GM12865 (cell line): ENCODE results near the gene ZFYVE26.
A peak's percentile ranks its signal among the peaks of the same experiment; 100 is the strongest.

ENCODE experiments used
- DNase-seq: peaks from one replicate; pipeline ENCODE4 v3.0.0; 2010; ENCODE audit warnings: low read depth
- H3K4me3 ChIP-seq: 2 replicates; pipeline ENCODE4 v1.5.1; 2011; ENCODE audit warnings: mild to moderate bottlenecking, low read depth, low read length, control low read depth
- TF ChIP-seq, protein P1 (sequence below): IDR thresholded peaks from 2 replicates; pipeline ENCODE4 v1.5.1; 2011; ENCODE audit warnings: low read length, control low read depth, low read depth, inconsistent platforms; ENCODE audit not compliant: insufficient read depth; ENCODE audit errors: missing control alignments

Gene ZFYVE26

DNA sequence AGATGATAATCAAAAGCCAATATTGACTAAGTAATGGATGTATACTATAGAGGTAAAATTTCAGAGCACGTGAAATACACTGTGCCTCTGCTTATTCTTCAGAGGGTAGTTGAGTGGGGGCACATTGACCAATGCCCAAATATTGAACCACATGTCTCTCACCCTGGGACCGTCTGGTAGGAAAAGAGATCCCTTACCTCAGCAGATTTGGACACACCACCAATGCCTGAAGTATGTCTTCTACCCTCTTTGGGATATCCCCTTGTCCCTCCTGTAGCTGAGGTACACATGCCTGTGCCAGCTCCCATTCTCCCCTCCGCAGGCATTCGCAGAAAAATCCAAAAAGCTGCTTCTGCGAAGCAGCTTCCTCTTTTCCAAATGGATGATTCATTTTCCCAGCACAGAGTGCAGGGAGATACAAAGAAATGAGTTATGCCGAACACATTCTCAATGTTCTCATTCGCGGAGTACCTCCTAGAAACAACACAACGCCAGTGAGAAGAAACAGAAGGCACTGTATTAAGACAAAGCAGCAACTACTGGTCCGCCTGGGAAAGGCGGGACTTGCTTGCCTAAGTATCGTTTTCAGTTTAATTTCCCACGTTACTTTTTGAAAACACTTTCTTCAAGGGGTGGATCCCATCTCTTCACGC lies 691 bp downstream of the ZFYVE26 start:
- TF ChIP-seq, protein P1, sequence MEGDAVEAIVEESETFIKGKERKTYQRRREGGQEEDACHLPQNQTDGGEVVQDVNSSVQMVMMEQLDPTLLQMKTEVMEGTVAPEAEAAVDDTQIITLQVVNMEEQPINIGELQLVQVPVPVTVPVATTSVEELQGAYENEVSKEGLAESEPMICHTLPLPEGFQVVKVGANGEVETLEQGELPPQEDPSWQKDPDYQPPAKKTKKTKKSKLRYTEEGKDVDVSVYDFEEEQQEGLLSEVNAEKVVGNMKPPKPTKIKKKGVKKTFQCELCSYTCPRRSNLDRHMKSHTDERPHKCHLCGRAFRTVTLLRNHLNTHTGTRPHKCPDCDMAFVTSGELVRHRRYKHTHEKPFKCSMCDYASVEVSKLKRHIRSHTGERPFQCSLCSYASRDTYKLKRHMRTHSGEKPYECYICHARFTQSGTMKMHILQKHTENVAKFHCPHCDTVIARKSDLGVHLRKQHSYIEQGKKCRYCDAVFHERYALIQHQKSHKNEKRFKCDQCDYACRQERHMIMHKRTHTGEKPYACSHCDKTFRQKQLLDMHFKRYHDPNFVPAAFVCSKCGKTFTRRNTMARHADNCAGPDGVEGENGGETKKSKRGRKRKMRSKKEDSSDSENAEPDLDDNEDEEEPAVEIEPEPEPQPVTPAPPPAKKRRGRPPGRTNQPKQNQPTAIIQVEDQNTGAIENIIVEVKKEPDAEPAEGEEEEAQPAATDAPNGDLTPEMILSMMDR: no peak
- peak; percentile 44 for DNase-seq
- peak overlapping the region; percentile 82 for H3K4me3 ChIP-seq

DNA sequence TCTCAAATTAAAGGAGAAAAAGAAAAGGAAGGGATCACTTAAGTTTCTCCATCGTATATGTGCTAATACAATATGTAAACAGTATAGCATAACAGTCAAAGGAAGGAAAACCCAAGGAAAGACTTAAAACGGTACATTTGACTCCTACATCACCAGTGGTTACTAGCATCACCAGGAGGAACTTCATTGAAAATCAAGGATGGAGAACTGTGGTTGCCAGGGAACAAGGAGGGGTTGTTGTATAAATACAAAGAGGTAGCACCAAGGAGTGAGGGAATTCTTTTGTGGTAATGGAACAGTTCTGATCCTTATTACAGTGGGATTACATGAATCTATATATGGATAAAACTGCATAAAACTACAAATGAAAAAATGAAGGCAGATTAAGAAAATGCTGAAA lies 1.6 kb downstream of the ZFYVE26 start:
- H3K4me3 ChIP-seq: no peak overlapping the region; the same call in 1 of the 2 replicates
- no peak for DNase-seq

DNA sequence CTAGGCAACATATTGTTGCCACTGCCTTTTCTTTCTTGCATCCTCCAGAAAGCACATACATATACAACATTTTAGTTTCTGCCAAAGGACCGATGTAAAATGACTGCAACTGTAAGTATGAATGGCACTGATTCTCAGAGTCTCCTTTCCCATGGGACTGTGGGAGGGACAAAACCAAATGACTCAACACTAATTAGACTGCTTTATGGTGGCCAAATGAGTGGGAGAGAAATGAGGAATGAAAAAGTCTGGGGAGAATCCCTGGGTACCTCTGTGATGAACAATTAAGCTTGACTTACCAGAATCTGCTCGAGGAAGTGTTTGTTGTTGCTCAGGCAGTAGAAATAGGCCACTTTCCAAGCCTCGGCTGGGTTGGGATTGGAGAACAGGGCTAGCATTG lies 10.1 kb downstream of the ZFYVE26 start:
- no peak for DNase-seq
- TF ChIP-seq, protein P1: no peak
- H3K4me3 ChIP-seq: no peak overlapping the region

More for the DNA sequence above, 1.6 kb downstream of the ZFYVE26 start:
- TF ChIP-seq, protein P1: no peak

DNA sequence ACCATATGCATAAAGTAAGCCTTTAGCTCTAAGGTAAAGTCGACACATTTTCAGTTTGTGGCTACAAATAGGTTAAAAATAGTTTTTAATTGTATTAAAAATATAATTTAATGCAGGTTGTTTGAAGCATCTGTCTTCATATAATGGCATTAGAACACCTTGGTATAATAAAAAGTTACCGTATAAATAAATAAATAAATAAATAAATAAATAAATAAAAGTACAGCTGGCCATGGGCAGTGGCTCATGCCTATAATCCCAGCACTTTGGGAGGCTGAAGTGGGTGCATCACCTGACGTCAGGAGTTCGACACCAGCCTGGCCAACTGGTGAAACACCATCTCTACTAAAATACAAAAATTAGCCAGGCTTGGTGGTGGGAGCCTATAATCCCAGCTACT lies 15.6 kb downstream of the ZFYVE26 start:
- H3K4me3 ChIP-seq: no peak overlapping the region
- DNase-seq: no peak
- TF ChIP-seq, protein P1: no peak

DNA sequence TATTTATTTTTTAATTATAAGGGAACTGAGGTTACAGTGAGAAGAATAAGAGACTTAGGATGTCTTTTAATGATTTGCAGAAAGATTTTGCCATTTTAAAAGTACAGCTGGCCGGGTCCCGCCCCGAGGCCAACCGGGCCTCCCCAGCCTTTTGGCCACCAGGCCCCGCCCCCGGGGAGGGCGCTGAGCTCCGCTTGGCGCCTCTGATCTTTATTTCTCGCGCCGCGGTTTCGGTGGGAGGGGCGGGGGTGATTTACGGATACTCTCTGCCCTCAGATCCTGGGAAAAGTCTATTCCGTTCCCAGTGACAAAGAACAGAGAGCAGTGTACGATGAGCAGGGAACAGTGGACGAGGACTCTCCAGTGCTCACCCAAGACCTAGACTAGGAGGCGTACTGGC lies 17.7 kb downstream of the ZFYVE26 start:
- TF ChIP-seq, protein P1: no peak
- no peak for DNase-seq
- no peak overlapping the region for H3K4me3 ChIP-seq

DNA sequence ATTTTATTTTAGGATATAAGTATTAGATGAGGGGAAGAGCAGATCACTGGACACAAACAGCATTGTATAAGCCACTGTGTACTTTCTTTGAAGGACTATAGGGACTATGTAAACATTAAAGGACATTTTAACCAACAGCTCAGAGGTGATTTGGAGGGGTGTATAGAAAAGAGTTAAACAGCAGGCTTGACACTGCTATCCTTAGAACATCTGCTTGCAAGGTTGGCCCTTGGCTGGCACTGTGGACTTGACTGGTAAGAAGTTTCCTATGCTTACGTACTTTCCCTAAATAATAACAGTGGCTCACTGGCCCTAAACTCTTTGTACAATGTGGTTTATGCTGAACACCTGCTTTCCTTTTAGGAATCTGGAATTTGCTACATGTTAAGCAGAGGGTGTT lies 28.7 kb downstream of the ZFYVE26 start:
- H3K4me3 ChIP-seq: no peak overlapping the region
- DNase-seq: no peak
- TF ChIP-seq, protein P1: no peak

DNA sequence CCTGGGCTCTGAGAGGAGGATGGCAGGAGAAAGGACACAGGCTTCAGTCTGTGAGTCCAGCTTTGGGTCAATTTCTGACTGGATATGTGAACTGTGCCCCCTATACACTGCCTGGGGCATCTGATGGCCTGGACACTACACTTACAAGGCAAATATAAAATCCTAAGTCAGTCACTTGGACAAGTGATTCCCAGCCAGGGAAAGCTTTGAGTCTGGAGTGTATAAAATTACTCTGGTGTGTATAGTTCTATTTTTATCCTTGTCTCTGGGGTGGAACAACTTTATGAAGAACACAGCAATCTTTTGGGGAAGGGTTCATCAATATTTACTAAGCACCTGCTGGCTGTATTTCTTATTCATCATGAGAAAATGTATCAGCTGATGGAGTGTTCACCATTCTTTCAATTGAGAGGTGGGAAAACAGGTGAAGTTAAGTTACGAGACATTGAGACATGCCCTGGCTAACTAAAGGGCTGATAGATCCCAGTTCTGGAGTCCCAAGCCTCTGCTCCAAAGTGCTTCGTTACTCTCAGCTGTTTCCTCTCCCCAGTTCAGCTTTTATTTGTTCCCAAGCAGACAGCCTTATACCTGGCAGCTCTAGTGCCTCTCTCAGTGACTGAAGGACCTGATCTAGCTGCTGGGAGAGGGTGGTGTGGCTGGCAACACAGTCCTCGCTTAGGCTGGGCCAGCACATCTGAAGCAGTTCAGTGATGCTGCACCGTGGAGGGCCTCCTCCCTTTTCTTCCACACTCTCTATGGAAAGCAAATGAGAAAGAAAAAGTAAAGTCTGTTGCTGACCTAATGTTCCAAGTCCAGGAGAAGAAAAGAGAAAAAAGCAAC lies 30.9 kb downstream of the ZFYVE26 start:
- no peak overlapping the region for H3K4me3 ChIP-seq
- TF ChIP-seq, protein P1: no peak
- no peak for DNase-seq
